PC-3 (cell line): ENCODE measurements around the gene KRT83. TPM values are rescaled to one million over a fixed set of nuclear protein-coding genes. Genes with fewer than 3 reads are reported as not detected.
A peak's percentile ranks its signal among the peaks of the same experiment; 100 is the strongest.

Experiments used
- ATAC-seq: fragments of 200-7000 bp; cut with Tn5 transposase; 2 replicates; pipeline ENCODE4 v1.9.1; 2020; ENCODE audit warnings: mild to moderate bottlenecking, moderate library complexity
- BruUV-seq: library from RNA; stranded (reverse); fragments of 400-500 nt; replicated peaks from 2 replicates; lab custom pipeline; 2021; lab: Mats Ljungman, UMichigan
- CTCF ChIA-PET: fragments of 300-600 bp; sonication (Branson Sonifier 250); formaldehyde crosslinking; loops from one replicate; lab custom pipeline; 2022; ENCODE audit warnings: antibody characterized with exemption; lab: Charles Lee
- POLR2A ChIA-PET: fragments of 300-600 bp; sonication (Branson Sonifier 250); formaldehyde crosslinking; loops from one replicate; lab custom pipeline; 2022; ENCODE audit warnings: antibody characterized with exemption; ENCODE audit not compliant: unreplicated experiment; lab: Charles Lee
- DNase-seq: peaks from one replicate; pipeline ENCODE4 v3.0.0-alpha.2; 2015
- H2AFZ ChIP-seq: fragments of 300-600 bp; sonication (generic); 2 replicates; pipeline ENCODE4 v1.6.0; 2016; ENCODE audit warnings: antibody characterized with exemption, low read length
- H3F3A ChIP-seq: fragments of 300-600 bp; sonication (generic); one replicate; pipeline ENCODE4 v1.6.0; 2017; ENCODE audit warnings: antibody characterized with exemption, low read length, control low read depth, mild to moderate bottlenecking; ENCODE audit not compliant: unreplicated experiment
- H3K27ac ChIP-seq: fragments of 300-600 bp; sonication (generic); 2 replicates; pipeline ENCODE4 v1.5.1; 2016; ENCODE audit warnings: mild to moderate bottlenecking, low read length
- H3K27me3 ChIP-seq: fragments of 300-600 bp; sonication (generic); 2 replicates; pipeline ENCODE4 v1.6.1; 2016; ENCODE audit warnings: low read length, mixed read lengths
- H3K36me3 ChIP-seq: fragments of 300-600 bp; sonication (generic); 2 replicates; pipeline ENCODE4 v1.6.1; 2016; ENCODE audit warnings: low read depth, mixed run types, low read length, mixed read lengths
- H3K4me1 ChIP-seq: fragments of 300-600 bp; sonication (generic); 2 replicates; pipeline ENCODE4 v1.5.1; 2016; ENCODE audit warnings: low read length; ENCODE audit not compliant: insufficient read depth
- H3K4me2 ChIP-seq: fragments of 300-600 bp; sonication (generic); 2 replicates; pipeline ENCODE4 v1.6.0; 2016; ENCODE audit warnings: low read length
- H3K4me3 ChIP-seq: fragments of 300-600 bp; sonication (generic); 2 replicates; pipeline ENCODE4 v1.5.1; 2016; ENCODE audit warnings: mild to moderate bottlenecking, low read length, mixed read lengths
- H3K79me2 ChIP-seq: fragments of 300-600 bp; sonication (generic); 2 replicates; pipeline ENCODE4 v1.6.1; 2017; ENCODE audit warnings: low read length, mixed read lengths
- H3K9ac ChIP-seq: fragments of 300-600 bp; sonication (generic); 2 replicates; pipeline ENCODE4 v1.6.0; 2016; ENCODE audit warnings: mild to moderate bottlenecking, low read length
- H3K9me2 ChIP-seq: fragments of 300-600 bp; sonication (generic); replicated peaks from 2 replicates; pipeline ENCODE4 v1.6.1; 2016; ENCODE audit warnings: mixed run types, low read length, mixed read lengths
- H3K9me3 ChIP-seq: fragments of 300-600 bp; sonication (generic); 2 replicates; pipeline ENCODE4 v1.6.1; 2016; ENCODE audit warnings: low read length, mixed read lengths
- H4K20me1 ChIP-seq: fragments of 300-600 bp; sonication (generic); 2 replicates; pipeline ENCODE4 v1.6.1; 2016; ENCODE audit warnings: low read length, mixed read lengths
- CTCF ChIP-seq: fragments of 300-600 bp; sonication (generic); conservative IDR thresholded peaks from 2 replicates; pipeline ENCODE4 v1.5.1; 2017; ENCODE audit warnings: antibody characterized with exemption, low read depth, mild to moderate bottlenecking, low read length
- EZH2 ChIP-seq: fragments of 300-600 bp; sonication (generic); IDR thresholded peaks from one replicate; pipeline ENCODE4 v1.6.1; 2017; ENCODE audit warnings: antibody characterized with exemption, mild to moderate bottlenecking, low read length; ENCODE audit not compliant: unreplicated experiment
- EZH2phosphoT487 ChIP-seq: fragments of 300-600 bp; sonication (generic); IDR thresholded peaks from 2 replicates; pipeline ENCODE4 v1.6.1; 2018; ENCODE audit warnings: mild to moderate bottlenecking, antibody characterized with exemption, low read length, borderline replicate concordance
- intact Hi-C: fragments of 100-400 bp; cut with micrococcal nuclease; formaldehyde crosslinking; loops from 2 replicates; pipeline ENCODE4 v1.9.0; 2023
- total RNA-seq: library from RNA; depleted of rRNA; stranded (reverse); fragments of >200 nt; gene quantifications from 2 replicates; pipeline ENCODE4 v1.2.3, GENCODE V29; 2014

The KRT83 gene
- total RNA-seq, 1 experiment from 2014 or later: 0.33 TPM

GRCh38 chr12:52279422-52280318, 41.5 kb downstream of the KRT83 start:
- peak; percentile 26 for DNase-seq

GRCh38 chr12:52278575-52279421, 42.4 kb downstream of the KRT83 start:
- no TSS peak for BruUV-seq
- DNase-seq: peak; percentile 93

More at GRCh38 chr12:52279422-52280318, 41.5 kb downstream of the KRT83 start:
- peak overlapping the region; percentile 89 for H3K9ac ChIP-seq
- peaks cover 3% of the 10 kb centered on the region; the same call in 1 of the 2 replicates for H3K79me2 ChIP-seq
- H2AFZ ChIP-seq: no peak overlapping the region
- H4K20me1 ChIP-seq: no peaks in the 10 kb centered on the region
- no peak overlapping the region for H3K4me3 ChIP-seq
- H3K27ac ChIP-seq: peak overlapping the region; percentile 99
- intact Hi-C loops: loop anchor here (1.0 to 2.0 kb wide), 5 partner anchors 35 to 131 kb away; partner anchors contain the start of gene KRT80
- H3K9me3 ChIP-seq: no peaks in the 10 kb centered on the region
- ATAC-seq: no peak
- H3K4me1 ChIP-seq: peaks cover 63% of the 10 kb centered on the region
- no peak for TF ChIP-seq EZH2phosphoT487
- TF ChIP-seq CTCF: no peak
- no peak for TF ChIP-seq EZH2
- no peaks in the 10 kb centered on the region for H3K36me3 ChIP-seq
- no peaks in the 10 kb centered on the region for H3K27me3 ChIP-seq
- no peaks in the 10 kb centered on the region for H3K9me2 ChIP-seq
- TSS peak; percentile 71 for BruUV-seq
- H3K4me2 ChIP-seq: peak overlapping the region; percentile 93
- CTCF ChIA-PET: interaction anchor here (0.5 to 2.0 kb wide), 19 partner anchors 28 to 132 kb away, joined by 3 to 13 read pairs (median 4); no protein-coding TSS in a partner anchor
- POLR2A ChIA-PET: interaction anchor here (0.6 to 3.6 kb wide), 4 partner anchors 36 to 136 kb away, joined by 3 to 39 read pairs (median 5); no protein-coding TSS in a partner anchor
- peaks cover 16% of the 10 kb centered on the region for H3F3A ChIP-seq

More at GRCh38 chr12:52278575-52279421, 42.4 kb downstream of the KRT83 start:
- Histone ChIP-seq H3K27ac (peak overlapping the region; percentile 99), H3K9me3 (no peaks in the 10 kb centered on the region), H3K9me2 (no peaks in the 10 kb centered on the region), H3K4me1 (peaks cover 54% of the 10 kb centered on the region), H3F3A (peaks cover 16% of the 10 kb centered on the region), H3K9ac (peak overlapping the region; percentile 89), H4K20me1 (no peaks in the 10 kb centered on the region), H3K27me3 (no peaks in the 10 kb centered on the region), H3K79me2 (peaks cover 3% of the 10 kb centered on the region; the same call in 1 of the 2 replicates), H3K4me2 (peak overlapping the region; percentile 93), H3K4me3 (peak overlapping the region; percentile 64), H3K36me3 (no peaks in the 10 kb centered on the region), H2AFZ (peak overlapping the region; percentile 60)
- TF ChIP-seq EZH2phosphoT487: no peak
- peak; percentile 95 for TF ChIP-seq CTCF
- no peak for TF ChIP-seq EZH2
- intact Hi-C loops: no loop called here
- ChIA-PET CTCF (interaction anchor here (0.5 to 1.7 kb wide), 15 partner anchors 27 to 131 kb away, joined by 3 to 13 read pairs (median 4); no protein-coding TSS in a partner anchor), POLR2A (interaction anchor here (0.6 to 3.6 kb wide), 5 partner anchors 36 to 135 kb away, joined by 3 to 39 read pairs (median 6); no protein-coding TSS in a partner anchor)
- ATAC-seq: peak; percentile 43
